PC-3 (cell line): ENCODE data around the gene PDCD10.

Experiments used
- CTCF ChIP-seq: fragments of 300-600 bp; sonication (generic); conservative IDR thresholded peaks from 2 replicates; pipeline ENCODE4 v1.5.1; 2017; ENCODE audit warnings: antibody characterized with exemption, low read depth, mild to moderate bottlenecking, low read length
- EZH2 ChIP-seq: fragments of 300-600 bp; sonication (generic); IDR thresholded peaks from one replicate; pipeline ENCODE4 v1.6.1; 2017; ENCODE audit warnings: antibody characterized with exemption, mild to moderate bottlenecking, low read length; ENCODE audit not compliant: unreplicated experiment
- EZH2phosphoT487 ChIP-seq: fragments of 300-600 bp; sonication (generic); IDR thresholded peaks from 2 replicates; pipeline ENCODE4 v1.6.1; 2018; ENCODE audit warnings: mild to moderate bottlenecking, antibody characterized with exemption, low read length, borderline replicate concordance

DNA sequence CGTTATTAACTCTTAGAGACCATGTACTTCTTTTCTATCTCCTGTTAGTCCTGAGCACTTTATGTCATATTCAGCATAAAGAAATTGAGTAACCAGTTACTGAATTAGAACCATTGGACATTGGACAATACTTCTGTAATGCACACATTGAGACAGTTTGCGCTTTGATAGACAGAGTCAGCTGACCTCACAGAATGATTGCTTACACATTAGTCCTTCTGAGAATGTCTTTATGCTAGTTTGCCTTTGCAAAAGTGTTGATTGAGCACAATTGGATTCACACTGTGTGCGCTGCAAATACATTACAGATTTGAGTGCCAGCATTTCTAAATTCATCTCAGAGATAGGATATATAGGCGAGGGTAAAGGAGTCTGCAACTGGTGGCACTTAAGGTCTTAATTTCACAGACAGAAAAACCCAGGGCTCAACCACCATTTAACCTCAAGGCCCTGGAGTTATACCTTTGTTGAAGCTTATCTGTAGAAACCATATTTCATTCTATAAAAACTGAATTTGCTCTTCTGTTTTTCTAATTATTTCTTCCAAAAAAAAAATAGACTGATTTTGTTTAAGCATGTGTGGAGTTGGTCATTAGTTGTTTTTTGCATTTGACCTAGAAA lies 4.6 kb upstream of the PDCD10 start:
- TF ChIP-seq CTCF (no peak), EZH2phosphoT487 (no peak), EZH2 (no peak)
